GM21723 (cell line): ENCODE measurements around the gene RNLS.

Experiments
- ATAC-seq: cut with Tn5 transposase; IDR thresholded peaks from one replicate; pipeline ENCODE4 v1.9.1; 2021; ENCODE audit warnings: mild to moderate bottlenecking, moderate library complexity; ENCODE audit not compliant: unreplicated experiment

Gene RNLS

GRCh38 chr10:88270871-88271713, 312.0 kb downstream of the RNLS start:
- peak; percentile 90 for ATAC-seq

GRCh38 chr10:88270061-88270808, 312.9 kb downstream of the RNLS start:
- no peak for ATAC-seq

GRCh38 chr10:88262591-88263234, 320.4 kb downstream of the RNLS start:
- ATAC-seq, result no peak

- no peak for ATAC-seq
Measured at GRCh38 chr10:88261152-88261551, 322.0 kb downstream of the RNLS start.

DNA sequence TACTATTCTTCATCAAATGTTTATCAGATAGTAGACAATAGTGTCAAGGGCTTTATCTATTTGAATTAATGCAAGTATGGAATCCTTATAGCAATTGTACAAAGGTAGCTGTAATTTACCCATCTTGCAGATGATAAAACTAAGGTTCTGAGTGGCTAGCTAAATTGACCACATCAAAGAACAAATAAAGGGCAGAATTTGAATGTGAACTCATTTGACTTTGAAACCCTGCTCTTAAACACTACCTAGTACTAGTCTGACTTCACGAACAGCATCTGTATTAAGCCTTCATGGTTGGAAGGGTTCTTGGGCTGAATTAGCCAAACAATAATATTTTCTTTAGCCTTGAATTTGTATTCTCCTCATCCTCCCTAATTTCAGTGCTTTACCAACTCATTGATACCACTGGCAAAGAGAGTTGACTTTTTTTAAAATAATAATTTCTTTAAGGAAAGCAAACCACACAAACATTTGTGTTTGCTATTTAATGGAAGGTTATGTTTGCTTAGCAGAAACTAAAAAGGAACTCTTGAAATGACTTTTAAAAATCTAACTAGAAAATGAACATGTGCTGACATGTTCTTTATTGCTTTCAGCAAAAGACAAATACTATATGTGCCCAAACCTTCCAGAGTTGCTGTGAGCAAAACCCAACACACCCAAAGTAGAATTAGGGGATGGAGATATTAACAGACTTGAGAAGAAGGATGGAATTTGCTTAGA, 322.6 kb downstream of the RNLS start:
- no peak for ATAC-seq

GRCh38 chr10:88259381-88259780, 323.7 kb downstream of the RNLS start:
- ATAC-seq, result no peak

DNA sequence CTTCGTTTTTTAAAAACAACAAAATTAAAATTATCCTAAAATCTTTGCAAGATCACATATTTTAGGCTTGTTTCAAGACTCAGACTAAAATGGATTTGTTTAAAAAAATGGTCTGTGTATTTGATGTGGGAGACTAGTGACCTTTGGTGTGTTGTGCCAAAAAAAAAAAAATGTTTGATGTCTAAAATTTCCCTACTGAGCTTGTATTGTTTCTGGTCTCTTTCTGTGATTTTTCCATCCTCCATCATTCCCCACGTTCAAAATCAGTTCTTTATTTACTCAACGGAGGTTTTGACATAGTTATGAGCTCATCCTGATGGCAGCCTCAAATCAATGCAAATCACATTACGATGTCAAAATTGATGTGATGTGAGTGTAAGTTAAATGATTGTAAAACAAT, 326.2 kb downstream of the RNLS start:
- ATAC-seq, result no peak

GRCh38 chr10:88256013-88256680, 327.0 kb downstream of the RNLS start:
- ATAC-seq, result no peak

- ATAC-seq, result no peak
Measured at GRCh38 chr10:88254091-88254490, 329.0 kb downstream of the RNLS start.

- no peak for ATAC-seq
Measured at GRCh38 chr10:88253622-88254021, 329.5 kb downstream of the RNLS start.

GRCh38 chr10:88253128-88253527, 330.0 kb downstream of the RNLS start:
- no peak for ATAC-seq

GRCh38 chr10:88249450-88249849, 333.7 kb downstream of the RNLS start:
- no peak for ATAC-seq

GRCh38 chr10:88246675-88247074, 336.4 kb downstream of the RNLS start:
- ATAC-seq, result no peak

GRCh38 chr10:88245974-88246511, 337.1 kb downstream of the RNLS start:
- ATAC-seq, result no peak

GRCh38 chr10:88244781-88245625, 338.1 kb downstream of the RNLS start:
- ATAC-seq, result no peak

- ATAC-seq, result no peak
Measured at GRCh38 chr10:88243836-88244730, 339.0 kb downstream of the RNLS start.

GRCh38 chr10:88243202-88243744, 339.8 kb downstream of the RNLS start:
- no peak for ATAC-seq

- no peak for ATAC-seq
Measured at GRCh38 chr10:88241501-88241900, 341.6 kb downstream of the RNLS start.
